ENCODE results near the gene CLCN2.
A peak's percentile ranks its signal among the peaks of the same experiment; 100 is the strongest.

The CLCN2 gene

GRCh38 chr3:184372296-184372821 is 11.0 kb upstream of the CLCN2 start:
- Mint-ChIP-seq H3K36me3 (peaks cover 35% of the 10 kb centered on the region), H3K4me1 (peaks cover 13% of the 10 kb centered on the region), H3K4me3 (no peak overlapping the region), H3K9me3 (no peaks in the 10 kb centered on the region), H3K27ac (peak overlapping the region; percentile 51)
- no peak for ATAC-seq
- no peak for DNase-seq (ENCODE audit: low spot score in 2 of 2)

GRCh38 chr3:184371570-184372018 is 10.2 kb upstream of the CLCN2 start:
- Mint-ChIP-seq H3K4me1 (peaks cover 18% of the 10 kb centered on the region), H3K4me3 (no peak overlapping the region), H3K27ac (no peak overlapping the region)

GRCh38 chr3:184368586-184369183 is 7.3 kb upstream of the CLCN2 start:
- ATAC-seq (no peak), DNase-seq (ENCODE audit: low spot score in 2 of 2) (no peak)
- Mint-ChIP-seq H3K36me3 (peaks cover 71% of the 10 kb centered on the region), H3K27ac (peak overlapping the region; percentile 50), H3K4me1 (peaks cover 32% of the 10 kb centered on the region), H3K4me3 (no peak overlapping the region), H3K9me3 (no peaks in the 10 kb centered on the region)

More at GRCh38 chr3:184371570-184372018, 10.2 kb upstream of the CLCN2 start:
- Mint-ChIP-seq H3K9me3 (no peaks in the 10 kb centered on the region), H3K36me3 (peaks cover 42% of the 10 kb centered on the region)
- ATAC-seq (peak; percentile 89), DNase-seq (ENCODE audit: low spot score in 2 of 2) (peak in 1 of 2 donors; percentile 65)

GRCh38 chr3:184368116-184368515 is 6.7 kb upstream of the CLCN2 start:
- peaks cover 77% of the 10 kb centered on the region for H3K36me3 Mint-ChIP-seq
- ATAC-seq (no peak), DNase-seq (ENCODE audit: low spot score in 2 of 2) (no peak)
- no peak overlapping the region for H3K27ac Mint-ChIP-seq
- H3K4me1 Mint-ChIP-seq, result peaks cover 32% of the 10 kb centered on the region
- no peak overlapping the region for H3K4me3 Mint-ChIP-seq
- H3K9me3 Mint-ChIP-seq, result no peaks in the 10 kb centered on the region

GRCh38 chr3:184366619-184367289 is 5.3 kb upstream of the CLCN2 start:
- DNase-seq (ENCODE audit: low spot score in 2 of 2) (no peak), ATAC-seq (no peak)
- Mint-ChIP-seq H3K9me3 (no peaks in the 10 kb centered on the region), H3K4me3 (no peak overlapping the region), H3K36me3 (peaks cover 80% of the 10 kb centered on the region), H3K4me1 (peaks cover 30% of the 10 kb centered on the region), H3K27ac (no peak overlapping the region)

GRCh38 chr3:184362668-184363546 is 1.5 kb upstream of the CLCN2 start:
- peak; percentile 90 for ATAC-seq
- Mint-ChIP-seq H3K9me3 (no peaks in the 10 kb centered on the region), H3K4me3 (peak overlapping the region; percentile 91), H3K27ac (peak overlapping the region; percentile 93), H3K36me3 (peaks cover 58% of the 10 kb centered on the region), H3K4me1 (peaks cover 36% of the 10 kb centered on the region)
- DNase-seq (ENCODE audit: low spot score in 2 of 2), result peak; percentile 89 to 98

GRCh38 chr3:184361932-184362667 is 695 bp upstream of the CLCN2 start:
- peaks cover 34% of the 10 kb centered on the region for H3K4me1 Mint-ChIP-seq

GRCh38 chr3:184360929-184361531 is 375 bp downstream of the CLCN2 start:
- Mint-ChIP-seq H3K36me3 (peaks cover 39% of the 10 kb centered on the region), H3K9me3 (no peaks in the 10 kb centered on the region), H3K27ac (peak overlapping the region; percentile 81), H3K4me3 (peak overlapping the region; percentile 91), H3K4me1 (peaks cover 28% of the 10 kb centered on the region)
- no peak for ATAC-seq
- DNase-seq (ENCODE audit: low spot score in 2 of 2), result peak in 1 of 2 donors; percentile 61

More at GRCh38 chr3:184361932-184362667, 695 bp upstream of the CLCN2 start:
- Mint-ChIP-seq H3K36me3 (peaks cover 49% of the 10 kb centered on the region), H3K9me3 (no peaks in the 10 kb centered on the region), H3K27ac (peak overlapping the region; percentile 93), H3K4me3 (peak overlapping the region; percentile 91)
- DNase-seq (ENCODE audit: low spot score in 2 of 2) (peak; percentile 27 to 83), ATAC-seq (peak; percentile 37)

- DNase-seq (ENCODE audit: low spot score in 2 of 2) (no peak), ATAC-seq (no peak)
- peak overlapping the region; percentile 91 for H3K4me3 Mint-ChIP-seq
- peak overlapping the region; percentile 81 for H3K27ac Mint-ChIP-seq
- peaks cover 30% of the 10 kb centered on the region for H3K4me1 Mint-ChIP-seq
- H3K9me3 Mint-ChIP-seq, result no peaks in the 10 kb centered on the region
- peaks cover 31% of the 10 kb centered on the region for H3K36me3 Mint-ChIP-seq
These were observed 1.1 kb downstream of the CLCN2 start for GRCh38 chr3:184360070-184360928.

GRCh38 chr3:184359610-184360009 is 1.8 kb downstream of the CLCN2 start:
- DNase-seq (ENCODE audit: low spot score in 2 of 2), result no peak
- Mint-ChIP-seq H3K4me1 (peaks cover 27% of the 10 kb centered on the region), H3K4me3 (peak overlapping the region; percentile 91), H3K36me3 (peaks cover 25% of the 10 kb centered on the region), H3K27ac (peak overlapping the region; percentile 81), H3K9me3 (no peaks in the 10 kb centered on the region)
- ATAC-seq, result no peak

- H3K36me3 Mint-ChIP-seq, result peaks cover 18% of the 10 kb centered on the region
- H3K4me3 Mint-ChIP-seq, result peak overlapping the region; percentile 91
- no peak overlapping the region for H3K27ac Mint-ChIP-seq
- ATAC-seq (no peak), DNase-seq (ENCODE audit: low spot score in 2 of 2) (no peak)
- peaks cover 22% of the 10 kb centered on the region for H3K4me1 Mint-ChIP-seq
- no peaks in the 10 kb centered on the region for H3K9me3 Mint-ChIP-seq
These were observed 2.5 kb downstream of the CLCN2 start for GRCh38 chr3:184358921-184359350.

- H3K4me1 Mint-ChIP-seq, result peaks cover 22% of the 10 kb centered on the region
- DNase-seq (ENCODE audit: low spot score in 2 of 2) (no peak), ATAC-seq (no peak)
- no peak overlapping the region for H3K4me3 Mint-ChIP-seq
- H3K9me3 Mint-ChIP-seq, result no peaks in the 10 kb centered on the region
- no peak overlapping the region for H3K27ac Mint-ChIP-seq
- peaks cover 11% of the 10 kb centered on the region for H3K36me3 Mint-ChIP-seq
These were observed 3.2 kb downstream of the CLCN2 start for GRCh38 chr3:184358124-184358767.

All from stimulated activated effector memory CD8-positive, alpha-beta T cell treated with anti-CD3 and anti-CD28 coated beads, Interleukin-12 subunit alpha, Interleukin-12 subunit beta, amount 100 ng/mL, for 72 hours (primary cell).